ENCODE results near the gene NRL.
"Not testable (repeated sequence)": the region's sequence is repeated elsewhere in the genome, so short reads cannot be mapped to it uniquely, and the experiment has no call there.

The NRL gene

GRCh38 chr14:24051176-24051788, 63.5 kb downstream of the NRL start:
- no peak for DNase-seq

- not testable (repeated sequence) for DNase-seq
These were observed 64.0 kb downstream of the NRL start for GRCh38 chr14:24050753-24051152.

- DNase-seq = not testable (repeated sequence)
These were observed 65.7 kb downstream of the NRL start for GRCh38 chr14:24049002-24049401.

DNA sequence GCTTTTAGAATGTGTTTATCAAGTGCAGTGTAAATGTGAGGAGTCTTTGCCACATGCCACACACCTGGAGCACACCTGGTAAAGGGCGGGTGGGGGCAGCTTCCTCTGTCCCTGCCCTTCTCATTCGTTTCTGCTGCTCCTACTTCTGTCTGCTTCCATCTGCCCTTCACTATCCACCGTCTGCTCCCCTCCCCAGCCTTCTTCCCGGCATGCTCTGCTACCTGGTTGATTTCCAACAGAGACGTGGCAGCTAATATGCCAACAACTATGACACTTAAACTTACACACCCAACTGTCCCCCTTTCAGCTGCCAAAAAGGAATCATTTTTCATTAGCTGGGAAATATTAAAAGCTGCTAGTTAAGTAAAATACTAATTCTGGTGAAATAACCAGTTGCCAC, 72.0 kb downstream of the NRL start:
- peak; percentile 53 for DNase-seq

- no peak for DNase-seq
These were observed 74.1 kb downstream of the NRL start for GRCh38 chr14:24040692-24041091.

GRCh38 chr14:24038686-24039085, 76.1 kb downstream of the NRL start:
- no peak for DNase-seq

DNA sequence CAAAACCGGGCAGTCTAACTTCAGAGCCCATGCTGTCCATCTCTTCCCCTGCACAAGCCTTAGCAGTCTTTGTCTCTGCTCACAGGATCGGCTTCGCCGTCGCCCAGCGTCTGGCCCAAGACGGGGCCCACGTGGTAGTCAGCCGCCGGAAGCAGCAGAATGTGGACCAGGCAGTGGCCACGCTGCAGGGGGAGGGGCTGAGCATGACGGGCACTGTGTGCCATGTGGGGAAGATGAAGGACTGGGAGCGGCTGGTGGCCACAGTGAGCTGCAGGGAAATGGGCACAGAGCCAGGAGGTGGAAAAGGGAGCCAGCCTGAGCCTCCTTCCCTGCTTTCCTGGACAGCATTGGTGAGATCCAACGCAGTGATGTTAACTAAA, 77.1 kb downstream of the NRL start:
- DNase-seq = no peak

GRCh38 chr14:24036963-24037657, 77.6 kb downstream of the NRL start:
- not testable (repeated sequence) for DNase-seq

GRCh38 chr14:24036169-24036962, 78.4 kb downstream of the NRL start:
- DNase-seq = peak; percentile 84

DNA sequence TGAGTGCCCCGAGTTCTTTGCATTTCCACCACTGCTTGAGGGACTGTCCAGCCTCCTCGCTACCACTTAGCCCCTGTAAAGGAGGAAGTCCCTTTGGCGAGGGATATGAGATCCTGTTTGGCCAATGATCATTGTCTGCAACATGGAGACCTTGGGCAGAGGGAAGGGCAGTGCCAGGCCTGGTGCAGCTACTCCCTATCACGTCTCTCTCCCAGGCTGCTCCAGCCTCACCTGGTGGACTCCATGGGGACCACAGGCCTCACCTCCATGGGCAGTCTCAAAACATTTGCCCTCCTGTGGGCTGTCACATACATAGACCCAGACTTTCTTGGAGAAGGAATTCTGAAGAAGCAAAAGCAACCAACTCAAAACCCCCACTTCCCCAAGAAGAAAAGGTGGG, 79.0 kb downstream of the NRL start:
- not testable (repeated sequence) for DNase-seq

- no peak for DNase-seq
These were observed 81.9 kb downstream of the NRL start for GRCh38 chr14:24032727-24033418.

- DNase-seq = not testable (repeated sequence)
These were observed 83.4 kb downstream of the NRL start for GRCh38 chr14:24031331-24031730.

DNA sequence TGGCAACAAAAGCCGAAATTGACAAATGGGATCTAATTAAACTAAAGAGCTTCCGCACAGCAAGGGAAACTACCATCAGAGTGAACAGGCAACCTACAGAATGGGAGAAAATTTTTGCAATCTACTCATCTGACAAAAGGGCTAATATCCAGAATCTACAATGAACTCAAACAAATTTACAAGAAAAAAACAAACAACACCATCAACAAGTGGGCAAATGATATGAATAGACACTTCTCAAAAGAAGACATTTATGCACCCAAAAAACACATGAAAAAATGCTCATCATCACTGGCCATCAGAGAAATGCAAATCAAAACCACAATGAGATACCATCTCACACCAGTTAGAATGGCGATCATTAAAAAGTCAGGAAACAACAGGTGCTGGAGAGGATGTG, 85.1 kb downstream of the NRL start:
- DNase-seq = not testable (repeated sequence)

Measured in NCI-H1694 treated with DMSO at 0.1 percent for 48 hours (cell line).